ENCODE measurements around the gene CHAF1B.

The CHAF1B gene

GRCh38 chr21:36465478-36465877, 80.3 kb downstream of the CHAF1B start:
- no peak for DNase-seq

- no peak for DNase-seq
Measured at GRCh38 chr21:36466061-36466511, 80.9 kb downstream of the CHAF1B start.
